GM21423 (cell line): ENCODE data around the gene NUP98.
"Not testable (repeated sequence)": the region's sequence is repeated elsewhere in the genome, so short reads cannot be mapped to it uniquely, and the experiment has no call there.

ENCODE experiments used
- ATAC-seq: cut with Tn5 transposase; IDR thresholded peaks from one replicate; pipeline ENCODE4 v1.9.1; 2021; ENCODE audit warnings: mild to moderate bottlenecking, moderate library complexity; ENCODE audit not compliant: unreplicated experiment

Gene NUP98

DNA sequence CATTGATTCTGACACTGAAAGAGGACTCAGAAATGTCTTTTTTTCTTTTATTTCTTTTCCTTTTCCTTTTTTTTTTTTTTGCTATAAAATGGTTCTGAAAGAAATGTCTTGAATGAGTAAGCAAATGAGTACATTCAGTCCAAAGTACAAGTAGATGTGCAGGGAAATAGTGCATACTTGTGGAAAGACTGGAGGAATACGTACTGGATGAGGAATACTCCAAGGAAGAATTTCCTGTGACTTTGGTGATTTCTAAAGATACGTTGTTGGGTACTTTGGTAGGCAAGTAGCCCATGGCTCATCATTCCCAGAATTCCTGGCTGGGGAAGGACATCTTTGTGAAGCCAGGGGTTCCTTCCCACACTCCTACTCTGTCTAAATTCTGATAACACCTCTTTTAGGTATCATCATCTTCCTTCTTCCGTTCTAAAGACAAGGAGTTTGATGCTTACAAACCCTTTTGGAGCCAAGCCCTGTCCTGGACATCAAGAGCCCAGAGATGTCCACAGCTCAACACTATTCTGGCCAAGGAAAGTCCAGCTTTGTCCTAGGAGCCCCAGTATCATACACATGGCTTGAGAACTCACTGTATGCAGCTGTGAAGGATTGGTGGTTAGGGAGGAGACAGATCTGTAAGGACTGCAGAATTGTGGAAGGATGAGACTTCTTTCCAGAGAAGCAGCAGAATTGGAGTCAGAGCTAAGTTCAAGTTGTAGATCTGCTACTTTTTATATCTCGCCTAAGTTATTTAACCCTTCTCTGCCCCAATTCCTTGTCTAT, 4.8 kb upstream of the NUP98 start:
- ATAC-seq = no peak

GRCh38 chr11:3799873-3800272, 2.5 kb upstream of the NUP98 start:
- ATAC-seq = no peak

DNA sequence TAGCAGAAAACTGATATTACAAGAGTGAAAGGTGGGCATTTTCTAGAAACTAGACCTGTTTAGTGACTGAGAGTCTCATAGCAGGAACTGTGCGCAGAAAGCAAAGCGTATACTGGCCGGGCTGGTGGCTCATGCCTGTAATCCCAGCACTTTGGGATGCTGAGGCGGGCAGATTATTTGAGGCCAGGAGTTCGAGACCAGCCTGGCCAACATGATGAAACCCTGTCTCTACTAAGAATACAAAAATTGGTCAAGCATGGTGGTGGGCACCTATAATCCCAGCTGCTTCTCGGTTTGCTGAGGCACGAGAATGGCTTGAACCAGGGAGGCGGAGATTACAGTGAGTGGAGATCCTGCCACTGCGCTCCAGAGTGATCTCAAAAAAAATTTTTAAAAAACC, 1.8 kb upstream of the NUP98 start:
- no peak for ATAC-seq

DNA sequence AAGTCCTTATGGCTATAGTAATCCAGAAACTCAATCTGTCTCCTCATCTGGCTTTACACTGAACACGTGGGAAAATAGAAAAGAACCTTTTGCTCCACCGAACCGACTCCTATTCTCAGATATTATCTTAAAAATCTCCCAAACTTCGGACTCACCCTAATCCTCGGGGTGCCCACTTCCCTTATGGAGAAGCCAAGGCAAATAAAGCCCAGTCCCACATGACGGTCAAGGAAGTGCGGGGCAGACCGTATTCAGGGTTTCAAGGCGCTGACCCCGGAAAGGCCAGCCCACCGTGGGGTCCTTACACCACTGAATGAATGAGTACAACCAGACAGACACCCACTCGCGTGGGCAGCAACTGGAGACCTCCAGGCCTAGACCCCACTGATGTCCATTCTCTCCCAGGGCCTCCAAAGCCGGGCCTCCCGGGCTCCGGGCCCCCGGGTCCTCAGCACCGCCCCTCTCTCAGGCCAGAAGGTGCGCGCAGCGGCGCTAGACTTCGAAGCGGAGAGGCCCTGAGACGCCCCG, 489 bp downstream of the NUP98 start:
- peak; percentile 34 for ATAC-seq

- no peak for ATAC-seq
These were observed 1.0 kb downstream of the NUP98 start for GRCh38 chr11:3796346-3796745.

- ATAC-seq = no peak
These were observed 1.4 kb downstream of the NUP98 start for GRCh38 chr11:3796002-3796311.

DNA sequence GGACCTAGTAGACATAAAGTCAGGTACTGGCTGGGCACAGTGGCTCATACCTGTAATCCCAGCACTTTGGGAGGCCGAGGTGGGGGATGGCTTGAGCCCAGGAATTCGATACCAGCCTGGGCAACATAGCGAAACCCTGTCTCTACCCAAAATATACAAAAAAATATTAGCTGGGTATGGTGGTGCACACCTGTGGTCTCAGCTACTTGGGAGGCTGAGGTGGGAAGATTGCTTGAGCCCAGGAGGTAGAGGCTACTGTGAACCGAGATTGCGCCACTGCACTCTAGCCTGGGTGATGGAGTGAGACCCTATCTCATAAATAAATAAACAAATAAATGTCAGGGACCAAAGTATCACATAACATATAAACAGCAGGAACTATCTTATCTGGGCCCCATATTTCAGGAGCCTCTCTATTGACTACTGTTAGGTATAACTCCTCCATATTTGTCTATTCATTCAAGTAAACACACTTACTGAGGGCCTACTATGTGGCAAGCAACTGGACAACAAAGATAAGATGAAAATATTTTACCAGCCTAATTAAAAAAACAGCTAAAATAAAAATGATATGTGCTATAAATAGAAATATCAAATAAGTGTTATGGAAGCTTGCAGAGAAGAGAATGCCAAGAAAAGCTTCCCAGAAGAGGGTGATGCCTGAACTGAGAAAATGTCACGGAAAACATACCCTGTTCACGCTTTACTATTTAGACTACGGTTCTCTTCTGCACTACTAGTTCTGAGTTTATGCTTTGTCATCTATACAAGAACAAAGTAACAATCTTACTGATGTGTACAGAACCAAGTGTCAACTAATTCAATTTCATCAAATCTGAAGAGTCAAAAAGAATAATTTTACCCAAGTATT, 2.0 kb downstream of the NUP98 start:
- ATAC-seq = no peak

GRCh38 chr11:3794387-3794786, 3.0 kb downstream of the NUP98 start:
- not testable (repeated sequence) for ATAC-seq

- ATAC-seq = no peak
These were observed 10.4 kb downstream of the NUP98 start for GRCh38 chr11:3786781-3787428.

GRCh38 chr11:3783611-3784010, 13.7 kb downstream of the NUP98 start:
- ATAC-seq = no peak

DNA sequence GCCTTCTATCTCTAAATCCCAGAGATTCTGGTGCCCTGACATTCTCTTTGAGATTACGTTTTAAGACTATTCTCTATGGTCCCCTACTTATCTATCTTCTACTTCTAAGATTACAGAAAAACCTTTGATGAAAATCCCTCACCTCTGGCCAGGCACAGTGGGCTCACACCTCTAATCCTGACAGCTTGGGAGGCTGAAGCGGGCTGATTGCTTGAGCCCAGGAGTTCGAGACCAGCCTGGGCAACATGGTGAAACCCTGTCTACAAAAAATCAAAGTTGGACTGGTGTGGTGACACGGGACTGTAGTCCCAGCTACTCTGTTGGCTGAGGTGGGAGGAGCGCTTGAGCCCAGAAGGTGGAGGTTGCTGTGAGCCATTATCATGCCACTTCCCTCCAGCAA, 14.4 kb downstream of the NUP98 start:
- ATAC-seq = no peak

GRCh38 chr11:3781423-3781822, 15.9 kb downstream of the NUP98 start:
- ATAC-seq = no peak

DNA sequence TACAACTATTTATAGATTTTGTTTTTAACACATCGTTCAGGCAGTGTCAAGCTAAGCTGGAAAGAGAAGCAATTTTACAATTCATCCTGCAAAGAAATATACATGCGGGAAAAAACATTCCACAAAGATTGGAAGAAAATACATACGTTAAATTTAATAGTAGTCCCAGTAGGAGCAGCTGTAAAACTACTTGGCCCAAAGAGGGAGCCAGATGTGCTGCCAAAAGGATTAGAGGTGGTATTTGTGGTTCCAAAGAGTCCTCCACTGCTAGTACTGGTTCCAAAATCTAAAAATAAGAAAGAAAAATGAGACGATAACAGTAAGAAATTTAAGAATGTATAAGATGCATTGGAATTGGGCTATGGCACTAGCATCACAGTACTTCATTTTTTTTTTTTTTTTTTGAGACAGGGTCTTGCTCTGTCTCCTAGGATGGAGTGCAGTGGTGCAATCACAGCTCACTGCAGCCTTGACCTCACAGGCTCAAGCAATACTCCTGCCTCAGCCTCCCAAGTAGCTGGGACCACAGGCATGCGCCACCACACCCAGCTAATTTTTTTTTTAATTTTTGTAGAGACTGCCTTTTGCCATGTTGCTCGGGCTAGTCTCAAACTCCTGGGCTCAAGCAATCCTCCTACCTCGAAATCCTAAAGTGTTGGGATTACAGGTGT, 21.5 kb downstream of the NUP98 start:
- no peak for ATAC-seq

GRCh38 chr11:3773180-3773579, 24.2 kb downstream of the NUP98 start:
- ATAC-seq = no peak

DNA sequence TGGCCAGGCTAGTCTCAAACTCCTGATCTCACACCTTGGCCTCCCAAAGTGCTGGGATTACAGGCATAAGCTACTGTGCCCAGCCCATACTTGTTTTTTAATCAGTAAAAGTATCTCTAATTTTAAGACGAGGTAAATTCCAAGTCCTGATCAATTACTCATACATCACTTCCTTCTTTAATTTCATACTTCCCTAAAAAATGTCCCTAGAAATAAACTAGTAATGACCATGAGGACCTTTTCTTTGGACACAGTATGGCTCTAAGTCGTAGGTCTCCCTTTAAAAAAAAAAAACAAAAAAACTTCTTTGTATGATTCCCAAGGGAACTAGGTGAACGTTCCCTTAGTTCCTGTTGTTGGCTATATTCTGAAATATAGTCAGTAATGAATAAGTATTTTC, 29.8 kb downstream of the NUP98 start:
- no peak for ATAC-seq

GRCh38 chr11:3766836-3767235, 30.5 kb downstream of the NUP98 start:
- ATAC-seq = not testable (repeated sequence)

DNA sequence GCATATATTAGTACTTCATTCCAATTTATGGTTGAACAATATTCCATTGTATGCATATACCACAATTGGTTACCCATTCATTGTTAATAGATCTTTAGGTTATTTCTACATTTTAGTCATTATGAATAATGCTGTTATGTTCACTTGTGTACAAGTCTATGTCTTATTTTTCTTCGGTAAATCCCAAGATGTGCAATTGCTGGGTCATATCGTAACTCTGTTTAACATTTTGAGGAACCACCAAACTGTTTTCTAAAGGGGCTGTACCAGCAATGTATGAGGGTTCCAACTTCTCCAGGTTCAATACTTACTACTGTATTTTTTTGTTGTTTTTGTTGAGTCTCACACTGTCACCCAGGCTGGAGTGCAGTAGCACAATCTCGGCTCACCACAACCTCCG, 33.1 kb downstream of the NUP98 start:
- no peak for ATAC-seq

DNA sequence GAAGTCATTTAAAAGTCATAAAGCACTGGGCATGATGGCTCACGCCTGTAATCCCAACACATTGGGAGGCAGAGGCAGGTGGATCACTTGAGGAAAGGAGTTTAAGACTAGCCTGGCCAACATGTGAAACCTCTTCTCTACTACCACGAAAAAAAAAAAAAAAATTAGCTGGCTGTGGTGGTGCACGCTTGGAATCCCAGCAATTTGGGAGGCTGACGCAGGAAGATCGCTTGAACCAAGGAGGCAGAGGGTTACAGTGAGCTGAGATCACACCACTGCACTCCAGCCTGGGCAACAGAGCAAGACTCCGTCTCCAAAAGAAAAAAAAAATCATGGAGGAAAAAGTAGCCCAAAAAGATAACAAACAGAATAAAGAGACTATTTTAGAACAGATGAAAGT, 42.2 kb downstream of the NUP98 start:
- ATAC-seq = no peak

- ATAC-seq = no peak
These were observed 44.2 kb downstream of the NUP98 start for GRCh38 chr11:3753110-3753509.

DNA sequence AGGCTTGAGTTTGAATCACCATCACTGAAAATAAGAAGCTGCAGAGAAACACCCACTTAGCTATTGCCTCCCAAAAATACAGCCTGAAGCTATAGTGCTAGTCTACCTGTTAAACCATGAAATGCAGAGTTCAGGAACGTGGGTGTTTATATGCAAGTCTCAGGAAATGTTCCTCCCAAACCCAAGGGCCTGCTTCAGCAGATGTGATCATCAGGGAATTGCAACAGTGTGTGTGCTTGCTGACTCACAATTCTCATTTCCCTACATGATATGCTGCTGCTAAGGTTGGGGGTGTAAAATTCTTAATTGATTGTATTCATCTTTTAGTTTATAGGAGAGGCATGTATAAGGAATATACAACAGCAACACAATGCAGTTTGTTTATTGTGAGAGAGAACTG, 49.6 kb downstream of the NUP98 start:
- ATAC-seq = no peak

- no peak for ATAC-seq
These were observed 52.2 kb downstream of the NUP98 start for GRCh38 chr11:3745161-3745560.
